Endothelial cell of umbilical vein (primary cell): ENCODE data around the gene BSDC1. TPM values are rescaled to one million over a fixed set of nuclear protein-coding genes. Genes with fewer than 3 reads are reported as not detected.

Experiments used
- BruUV-seq: library from RNA; stranded (reverse); fragments of 400-500 nt; replicated peaks from 2 replicates; lab custom pipeline; 2021; lab: Mats Ljungman, UMichigan
- CTCF ChIA-PET: fragments of 300-600, 350-600 bp; sonication (Branson Sonifier 250); formaldehyde crosslinking; loops from one replicate; lab custom pipeline; 2021; ENCODE audit warnings: antibody characterized with exemption, inconsistent platforms; lab: Charles Lee
- POLR2A ChIA-PET: fragments of 300-600, 350-600 bp; sonication (Branson Sonifier 250); formaldehyde crosslinking; loops from one replicate; lab custom pipeline; 2021; ENCODE audit warnings: antibody characterized with exemption, inconsistent platforms; lab: Charles Lee
- DNase-seq: peaks from one replicate; pipeline ENCODE4 v3.0.0-alpha.2; 2011; ENCODE audit warnings: low read depth, low spot score
- FAIRE-seq: peaks from 2 replicates; lab custom pipeline; 2011; peaks lifted over from hg19 to GRCh38; lab: Jason Lieb, UNC
- H2AFZ ChIP-seq: 2 replicates; pipeline ENCODE4 v1.6.0; 2012; ENCODE audit warnings: low read depth, low read length, control low read depth, inconsistent platforms
- H3K27ac ChIP-seq: 2 replicates; pipeline ENCODE4 v1.5.1; 2011; ENCODE audit warnings: low read depth, mild to moderate bottlenecking, control low read depth, low read length, moderate library complexity; ENCODE audit not compliant: insufficient read depth
- H3K27me3 ChIP-seq, 2 experiments: 2 replicates each; pipeline versions ENCODE4 v1.6.0 to v1.6.1; 2011; ENCODE audit warnings: low read length in 2 of 2, mixed read lengths in 1 of 2; ENCODE audit not compliant: control insufficient read depth in 2 of 2, insufficient read depth in 2 of 2
- H3K36me3 ChIP-seq, 2 experiments: 2 replicates in 1 of 2; 3 replicates in 1 of 2; pipeline ENCODE4 v1.5.1; 2011; ENCODE audit warnings: low read length in 2 of 2, mild to moderate bottlenecking in 1 of 2, moderate library complexity in 1 of 2; ENCODE audit not compliant: control insufficient read depth in 2 of 2, insufficient read depth in 2 of 2; ENCODE audit errors: extremely low read depth in 1 of 2
- H3K4me1 ChIP-seq: 3 replicates; pipeline ENCODE4 v1.5.1; 2011; ENCODE audit warnings: mild to moderate bottlenecking, low read length; ENCODE audit not compliant: control insufficient read depth, insufficient read depth; ENCODE audit errors: extremely low read depth
- H3K4me2 ChIP-seq: 2 replicates; pipeline ENCODE4 v1.6.1; 2011; ENCODE audit warnings: low read length, control low read depth, mixed read lengths; ENCODE audit not compliant: insufficient read depth
- H3K4me3 ChIP-seq, 3 experiments: fragments of 200-600 bp in 1 of 3; sonication (generic), shearing (Covaris generic) in 1 of 3; replicated peaks in 1 of 3; 2 replicates each; pipeline ENCODE4 v1.5.1; 2011 to 2016; ENCODE audit warnings: control low read depth in 3 of 3, low read length in 3 of 3, mild to moderate bottlenecking in 2 of 3, inconsistent platforms in 1 of 3, low read depth in 1 of 3, moderate library complexity in 1 of 3; ENCODE audit not compliant: insufficient read depth in 1 of 3
- H3K79me2 ChIP-seq: 2 replicates; pipeline ENCODE4 v1.6.0; 2012; ENCODE audit warnings: low read length, inconsistent platforms; ENCODE audit not compliant: control insufficient read depth, insufficient read depth
- H3K9ac ChIP-seq: replicated peaks from 2 replicates; pipeline ENCODE3; 2011; ENCODE audit warnings: low read length, control low read depth; ENCODE audit not compliant: insufficient read depth; ENCODE audit errors: extremely low read depth
- H3K9me1 ChIP-seq: replicated peaks from 3 replicates; pipeline ENCODE4 v1.6.0; 2011; ENCODE audit warnings: mild to moderate bottlenecking, low read length; ENCODE audit not compliant: control insufficient read depth, insufficient read depth; ENCODE audit errors: extremely low read depth
- H3K9me3 ChIP-seq: replicated peaks from 2 replicates; pipeline ENCODE4 v1.5.1; 2012; ENCODE audit warnings: low read length, inconsistent platforms; ENCODE audit not compliant: control insufficient read depth, insufficient read depth
- H4K20me1 ChIP-seq: replicated peaks from 2 replicates; pipeline ENCODE3; 2011; ENCODE audit warnings: mild to moderate bottlenecking, low read length; ENCODE audit not compliant: control insufficient read depth, insufficient read depth; ENCODE audit errors: extremely low read depth
- EZH2 ChIP-seq: IDR thresholded peaks from 2 replicates; pipeline ENCODE4 v1.6.1; 2012; ENCODE audit warnings: borderline replicate concordance, low read depth, mild to moderate bottlenecking, moderate library complexity, low read length, inconsistent platforms; ENCODE audit not compliant: severe bottlenecking
- FOS ChIP-seq: IDR thresholded peaks from 2 replicates; pipeline ENCODE4 v1.6.1; 2011; ENCODE audit warnings: mild to moderate bottlenecking, low read length, moderate library complexity, borderline replicate concordance; ENCODE audit not compliant: insufficient read depth
- GATA2 ChIP-seq: IDR thresholded peaks from 2 replicates; pipeline ENCODE4 v1.7.0; 2011; ENCODE audit warnings: low read depth, mild to moderate bottlenecking, moderate library complexity, mixed read lengths, low read length; ENCODE audit not compliant: insufficient read length, insufficient read depth
- MYC ChIP-seq: IDR thresholded peaks from one replicate; pipeline ENCODE4 v1.6.1; 2011; ENCODE audit warnings: mild to moderate bottlenecking, low read depth, low read length
- POLR2A ChIP-seq: IDR thresholded peaks from 2 replicates; pipeline ENCODE4 v1.6.1; 2012; ENCODE audit warnings: low read depth, mild to moderate bottlenecking, control low read depth, low read length
- dilution Hi-C: fragments of 300-500 bp; cut with MboI; formaldehyde crosslinking; loops from one replicate; pipeline ENCODE4 v1.15.0; 2019; ENCODE audit warnings: low sequenced_read_pairs; ENCODE audit not compliant: extremely low pct_ligation_motif_present
- intact Hi-C: fragments of 100-400 bp; cut with micrococcal nuclease; formaldehyde crosslinking; loops from one replicate; pipeline ENCODE4 v1.10.0; 2022
- polyA plus RNA-seq, 4 experiments: library from polyadenylated mRNA; depleted of rRNA in 3 of 4; stranded (reverse) in 3 of 4; unstranded in 1 of 4; fragments of >200 nt; gene quantifications; 2 replicates each; pipeline versions ENCODE4 v1.2.1 to v1.2.3, GENCODE V29; 2011 to 2012; ENCODE audit warnings: missing spikeins in 1 of 4
- total RNA-seq: library from RNA; stranded (reverse); gene quantifications from 2 replicates; pipeline ENCODE4 v1.2.3, GENCODE V29; 2021
- TF ChIP-seq, protein P1 (sequence below), 2 donors: IDR thresholded peaks; 1 replicate in 1 of 2; 2 replicates in 1 of 2; pipeline ENCODE4 v1.5.1; 2011; ENCODE audit warnings: low read length in 2 of 2, mild to moderate bottlenecking in 2 of 2, moderate library complexity in 2 of 2, control low read depth in 1 of 2, inconsistent platforms in 1 of 2, low read depth in 1 of 2; ENCODE audit not compliant: insufficient read depth in 1 of 2; ENCODE audit errors: extremely low read depth in 1 of 2

The BSDC1 gene
- total and polyA plus RNA-seq, 2 donors (not counting 3 experiments of a cell fraction or from before 2014, with no cell fraction given): 44.3 to 64.6 TPM

DNA sequence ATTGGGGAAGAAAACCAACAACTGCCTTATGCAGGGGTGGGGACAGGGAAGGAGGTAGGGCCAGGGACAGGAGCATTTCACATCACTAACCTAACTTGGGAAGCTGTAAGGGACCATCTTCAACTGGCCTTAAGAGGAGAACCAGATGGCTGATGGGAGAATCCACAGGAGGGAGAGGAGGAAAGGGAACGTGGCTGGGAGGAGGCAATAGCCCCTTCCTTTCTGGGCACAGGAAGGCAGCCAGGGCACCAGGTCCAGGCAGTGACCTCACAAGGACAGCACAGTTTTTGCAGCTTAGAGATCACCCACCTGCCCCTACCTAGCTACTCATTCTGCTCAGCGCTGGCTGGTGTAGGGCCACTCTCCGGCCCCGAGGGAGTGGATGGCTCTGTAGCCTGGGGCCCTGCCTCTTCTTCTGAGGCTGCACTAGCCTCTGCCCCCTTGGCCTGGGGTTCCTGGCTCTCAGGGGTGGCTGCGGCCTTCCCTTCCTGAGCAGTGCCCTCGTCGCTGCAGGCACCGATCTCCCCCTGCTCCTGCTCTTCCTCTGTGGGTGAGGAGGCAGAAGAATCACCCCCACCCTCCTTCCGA lies 59.9 kb downstream of the BSDC1 start:
- no peaks in the 10 kb centered on the region for H3K9me1 ChIP-seq
- peaks cover 14% of the 10 kb centered on the region for H3K4me1 ChIP-seq
- peak; percentile 59 for TF ChIP-seq POLR2A
- TF ChIP-seq, protein P1, sequence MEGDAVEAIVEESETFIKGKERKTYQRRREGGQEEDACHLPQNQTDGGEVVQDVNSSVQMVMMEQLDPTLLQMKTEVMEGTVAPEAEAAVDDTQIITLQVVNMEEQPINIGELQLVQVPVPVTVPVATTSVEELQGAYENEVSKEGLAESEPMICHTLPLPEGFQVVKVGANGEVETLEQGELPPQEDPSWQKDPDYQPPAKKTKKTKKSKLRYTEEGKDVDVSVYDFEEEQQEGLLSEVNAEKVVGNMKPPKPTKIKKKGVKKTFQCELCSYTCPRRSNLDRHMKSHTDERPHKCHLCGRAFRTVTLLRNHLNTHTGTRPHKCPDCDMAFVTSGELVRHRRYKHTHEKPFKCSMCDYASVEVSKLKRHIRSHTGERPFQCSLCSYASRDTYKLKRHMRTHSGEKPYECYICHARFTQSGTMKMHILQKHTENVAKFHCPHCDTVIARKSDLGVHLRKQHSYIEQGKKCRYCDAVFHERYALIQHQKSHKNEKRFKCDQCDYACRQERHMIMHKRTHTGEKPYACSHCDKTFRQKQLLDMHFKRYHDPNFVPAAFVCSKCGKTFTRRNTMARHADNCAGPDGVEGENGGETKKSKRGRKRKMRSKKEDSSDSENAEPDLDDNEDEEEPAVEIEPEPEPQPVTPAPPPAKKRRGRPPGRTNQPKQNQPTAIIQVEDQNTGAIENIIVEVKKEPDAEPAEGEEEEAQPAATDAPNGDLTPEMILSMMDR (IDR thresholded peaks at IDR 0.05; ENCODE audit: extremely low read depth in 1 of 2, insufficient read depth in 1 of 2, low read depth in 1 of 2, low read length in 2 of 2): no peak
- peaks cover 11 to 35% of the 10 kb centered on the region in 2 experiments for H3K36me3 ChIP-seq
- no peak overlapping the region for H3K27ac ChIP-seq
- DNase-seq: no peak
- peak; percentile 58 for FAIRE-seq
- H3K9me3 ChIP-seq: no peaks in the 10 kb centered on the region
- H3K27me3 ChIP-seq: no peaks in the 10 kb centered on the region
- H3K4me2 ChIP-seq: peak overlapping the region; percentile 60
- H2AFZ ChIP-seq: no peak overlapping the region
- POLR2A ChIA-PET: interaction anchor here (2.1 kb wide), 1 partner anchor 18 kb away, joined by 50 read pairs; no protein-coding TSS in a partner anchor
- no TSS peak for BruUV-seq
- peaks cover 19% of the 10 kb centered on the region for H3K79me2 ChIP-seq
- peak overlapping the region; percentile 28 to 87 (median 80) for H3K4me3 ChIP-seq
- peak overlapping the region; percentile 77 for H3K9ac ChIP-seq
- dilution Hi-C loops: no loop called here
- CTCF ChIA-PET: interaction anchor here (0.5 to 1.0 kb wide), 3 partner anchors 13 to 119 kb away, joined by 3 to 6 read pairs (median 3); no protein-coding TSS in a partner anchor
- intact Hi-C loops: loop anchor here (2.0 kb wide), 2 partner anchors 60 to 86 kb away; partner anchors contain the start of gene BSDC1
- H4K20me1 ChIP-seq: no peaks in the 10 kb centered on the region

DNA sequence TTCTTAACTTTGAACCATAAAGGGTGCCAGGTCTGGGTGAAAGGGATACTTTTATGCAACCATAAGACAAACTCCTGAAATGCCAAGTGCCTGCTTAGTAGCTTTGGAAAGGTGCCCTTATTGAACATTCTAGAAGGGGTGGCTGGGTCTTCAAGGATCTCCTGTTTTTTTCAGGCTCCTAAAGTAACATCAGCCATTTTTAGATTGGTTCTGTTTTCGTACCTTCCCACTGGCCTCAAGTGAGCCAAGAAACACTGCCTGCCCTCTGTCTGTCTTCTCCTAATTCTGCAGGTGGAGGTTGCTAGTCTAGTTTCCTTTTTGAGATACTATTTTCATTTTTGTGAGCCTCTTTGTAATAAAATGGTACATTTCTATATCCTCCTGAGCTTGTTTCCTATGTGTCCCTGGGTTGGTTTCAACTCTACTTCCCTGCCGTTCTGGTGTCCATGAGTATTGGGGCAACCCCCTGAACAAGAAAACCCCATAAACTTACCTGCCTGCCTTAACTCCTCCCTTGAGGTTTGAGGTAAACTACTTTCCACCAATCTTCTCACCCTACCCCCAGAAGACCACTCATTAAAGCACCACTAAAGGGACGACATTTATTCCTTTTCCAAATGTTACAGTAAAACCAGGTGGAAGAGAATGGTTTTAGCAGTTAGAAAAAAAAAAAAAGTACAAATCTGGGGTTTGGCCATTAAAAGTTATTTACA lies 60.8 kb downstream of the BSDC1 start:
- H3K4me3 ChIP-seq: peak overlapping the region in 1 of 3 experiments; percentile 80
- DNase-seq (no peak), FAIRE-seq (no peak)
- ChIA-PET CTCF (interaction anchor here (0.7 to 1.3 kb wide), 3 partner anchors 13 to 118 kb away, joined by 3 to 6 read pairs (median 4); no protein-coding TSS in a partner anchor), POLR2A (interaction anchor here (0.6 to 1.2 kb wide), 3 partner anchors 9 to 65 kb away, joined by 4 to 5 read pairs (median 4); no protein-coding TSS in a partner anchor)
- peaks cover 19% of the 10 kb centered on the region for H3K79me2 ChIP-seq
- H3K27ac ChIP-seq: no peak overlapping the region
- H3K4me2 ChIP-seq: no peak overlapping the region
- intact Hi-C loops (no loop called here), dilution Hi-C loops (no loop called here)
- peaks cover 11 to 42% of the 10 kb centered on the region in 2 experiments for H3K36me3 ChIP-seq
- H2AFZ ChIP-seq: no peak overlapping the region
- H4K20me1 ChIP-seq: no peaks in the 10 kb centered on the region
- peaks cover 14% of the 10 kb centered on the region for H3K4me1 ChIP-seq
- no peak for TF ChIP-seq FOS
- TF ChIP-seq GATA2: no peak
- TF ChIP-seq MYC: no peak
- no peak for TF ChIP-seq EZH2
- TF ChIP-seq, protein P1 (IDR thresholded peaks at IDR 0.05; ENCODE audit: extremely low read depth in 1 of 2, insufficient read depth in 1 of 2, low read depth in 1 of 2, low read length in 2 of 2): no peak
- H3K9me3 ChIP-seq: no peaks in the 10 kb centered on the region
- no peak overlapping the region for H3K9ac ChIP-seq
- TSS peak; percentile 43 for BruUV-seq
- no peaks in the 10 kb centered on the region for H3K9me1 ChIP-seq
- H3K27me3 ChIP-seq: no peaks in the 10 kb centered on the region
